Activated naive CD8-positive, alpha-beta T cell treated with anti-CD3 and anti-CD28 coated beads, Interleukin-2, amount 10 ng/mL, durations not matched to agents 7 days and 5 days (primary cell): Measurements from ENCODE around the gene AKR1C4. TPM values are rescaled to one million over a fixed set of nuclear protein-coding genes. Genes with fewer than 3 reads are reported as not detected.

ENCODE experiments used
- ATAC-seq: fragments of 150-1000 bp; cut with Tn5 transposase; one replicate; pipeline ENCODE4 v1.10.0; 2021; ENCODE audit warnings: low read depth, moderate library complexity
- POLR2A ChIA-PET: fragments of 350-600 bp; sonication (Branson Sonifier 250); formaldehyde crosslinking; loops from one replicate; lab custom pipeline; 2021; ENCODE audit warnings: antibody characterized with exemption; lab: Charles Lee
- DNase-seq: peaks from one replicate; pipeline ENCODE4 v3.0.0; 2021
- H3K27ac Mint-ChIP-seq: one replicate; pipeline ENCODE4 v1.8.0; 2022; ENCODE audit warnings: mild to moderate bottlenecking, mixed read lengths
- H3K27me3 Mint-ChIP-seq: one replicate; pipeline ENCODE4 v1.8.0; 2022; ENCODE audit warnings: mild to moderate bottlenecking, moderate library complexity, mixed read lengths
- H3K36me3 Mint-ChIP-seq: one replicate; pipeline ENCODE4 v1.8.0; 2021; ENCODE audit warnings: mild to moderate bottlenecking, mixed read lengths
- H3K4me1 Mint-ChIP-seq: one replicate; pipeline ENCODE4 v1.8.0; 2021; ENCODE audit warnings: mixed read lengths
- H3K4me3 Mint-ChIP-seq: one replicate; pipeline ENCODE4 v1.8.0; 2022; ENCODE audit warnings: mild to moderate bottlenecking, moderate library complexity, mixed read lengths
- H3K9me3 Mint-ChIP-seq: one replicate; pipeline ENCODE4 v1.8.0; 2021; ENCODE audit warnings: mixed read lengths
- total RNA-seq, 2 experiments: library from RNA; stranded (reverse); gene quantifications; one replicate each; pipeline ENCODE4 v1.2.3, GENCODE V29; 2021

Gene AKR1C4
- total RNA-seq, 2 experiments from 2014 or later = not detected

DNA sequence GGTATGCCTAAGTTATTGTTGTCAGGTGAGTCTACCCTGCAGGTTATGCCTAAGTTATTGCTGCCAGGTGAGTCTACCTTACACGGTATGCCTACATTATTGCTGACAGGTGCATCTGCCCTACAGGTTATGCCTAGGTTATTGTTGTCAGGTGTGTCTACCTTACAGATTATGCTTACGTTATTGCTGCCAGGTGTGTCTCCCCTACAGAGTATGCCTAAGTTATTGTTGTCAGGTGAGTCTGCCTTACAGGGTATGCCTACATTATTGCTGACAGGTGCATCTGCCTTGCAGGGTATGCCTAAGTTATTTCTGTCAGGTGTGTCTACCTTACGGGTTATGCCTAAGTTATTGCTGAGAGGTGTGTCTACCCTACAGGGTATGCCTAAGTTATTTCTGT is 64.2 kb downstream of the AKR1C4 start:
- Mint-ChIP-seq H3K36me3 (peaks cover 6% of the 10 kb centered on the region), H3K4me1 (no peaks in the 10 kb centered on the region), H3K27ac (no peak overlapping the region), H3K9me3 (peaks cover 8% of the 10 kb centered on the region), H3K4me3 (no peak overlapping the region), H3K27me3 (peaks cover 10% of the 10 kb centered on the region)
- POLR2A ChIA-PET = no interaction called here
- ATAC-seq = no peak
- no peak for DNase-seq

DNA sequence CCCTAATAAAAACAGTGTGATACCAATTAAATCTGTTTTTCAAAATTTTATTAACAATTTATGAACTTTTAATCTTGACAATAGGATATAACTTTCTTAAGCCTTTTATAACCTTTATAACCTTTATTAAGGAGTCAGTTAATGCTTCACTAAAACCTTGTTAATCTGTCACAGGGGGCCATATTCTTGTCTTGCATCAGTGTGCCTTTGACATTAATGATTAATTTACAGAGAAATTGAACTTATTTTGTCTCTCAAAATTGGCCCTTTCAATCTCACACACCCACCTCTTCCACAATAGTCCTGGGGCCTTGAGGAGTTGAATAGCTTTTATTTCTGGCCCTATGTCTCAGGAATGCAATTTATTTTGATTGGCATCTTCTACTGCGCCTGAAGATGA is 68.5 kb downstream of the AKR1C4 start:
- Mint-ChIP-seq H3K4me1 (no peaks in the 10 kb centered on the region), H3K27me3 (peaks cover 7% of the 10 kb centered on the region), H3K4me3 (no peak overlapping the region), H3K27ac (no peak overlapping the region), H3K9me3 (peaks cover 10% of the 10 kb centered on the region), H3K36me3 (peaks cover 9% of the 10 kb centered on the region)
- no peak for ATAC-seq
- DNase-seq = no peak
- POLR2A ChIA-PET = no interaction called here

DNA sequence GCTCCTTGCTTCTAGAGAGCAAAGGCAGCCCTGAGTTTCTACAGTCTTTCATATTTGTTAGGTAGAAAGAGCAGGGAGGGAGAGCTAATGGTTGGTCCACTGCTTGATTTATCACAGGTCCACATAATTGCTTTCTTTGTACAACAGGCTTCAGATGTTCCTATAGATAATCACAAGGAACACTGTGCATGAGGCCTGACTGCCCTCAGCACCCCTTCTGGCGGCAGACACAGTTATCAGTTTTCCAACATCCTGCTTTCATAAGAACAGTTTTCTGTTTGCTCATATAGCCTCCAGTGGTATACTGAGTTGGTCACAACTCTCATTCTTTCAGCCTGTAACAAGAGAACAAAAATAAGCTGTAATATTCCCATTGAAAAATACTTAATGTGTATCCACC is 69.7 kb downstream of the AKR1C4 start:
- DNase-seq (no peak), ATAC-seq (no peak)
- Mint-ChIP-seq H3K36me3 (peaks cover 12% of the 10 kb centered on the region), H3K4me3 (no peak overlapping the region), H3K27me3 (peaks cover 7% of the 10 kb centered on the region), H3K27ac (no peak overlapping the region), H3K9me3 (peaks cover 8% of the 10 kb centered on the region), H3K4me1 (no peaks in the 10 kb centered on the region)
- POLR2A ChIA-PET = no interaction called here

- no peak for DNase-seq
Measured at GRCh38 chr10:5266804-5267203, 70.2 kb downstream of the AKR1C4 start.

GRCh38 chr10:5268234-5268633 is 71.6 kb downstream of the AKR1C4 start:
- Mint-ChIP-seq H3K27me3 (peaks cover 6% of the 10 kb centered on the region), H3K4me1 (peaks cover 11% of the 10 kb centered on the region), H3K9me3 (peaks cover 4% of the 10 kb centered on the region), H3K4me3 (no peak overlapping the region), H3K27ac (no peak overlapping the region), H3K36me3 (peaks cover 12% of the 10 kb centered on the region)
- POLR2A ChIA-PET = no interaction called here
- DNase-seq (no peak), ATAC-seq (no peak)

More at GRCh38 chr10:5266804-5267203, 70.2 kb downstream of the AKR1C4 start:
- H3K27me3 Mint-ChIP-seq = peaks cover 6% of the 10 kb centered on the region
- peaks cover 12% of the 10 kb centered on the region for H3K36me3 Mint-ChIP-seq
- ATAC-seq = no peak
- POLR2A ChIA-PET = no interaction called here
- H3K4me1 Mint-ChIP-seq = no peaks in the 10 kb centered on the region
- peaks cover 6% of the 10 kb centered on the region for H3K9me3 Mint-ChIP-seq
- H3K27ac Mint-ChIP-seq = no peak overlapping the region
- H3K4me3 Mint-ChIP-seq = no peak overlapping the region

Other genes with a start within 250 kb of the AKR1C4 start
- gene AKR1C1, start 233.4 kb upstream of the AKR1C4 start, total RNA-seq = 1 to 10 TPM; 1.0 to 1.1 TPM
- not detected for gene AKR1C2, start 193.0 kb upstream of the AKR1C4 start, total RNA-seq
- 1 to 10 TPM; 1.8 to 2.0 TPM for gene AKR1C3, start 102.4 kb upstream of the AKR1C4 start, total RNA-seq
- under 1 TPM in 1 of 2 experiments, not detected in 1; 0.48 TPM for gene AKR1C8, start 11.7 kb upstream of the AKR1C4 start, total RNA-seq
- not detected for gene UCN3, start 168.1 kb downstream of the AKR1C4 start, total RNA-seq
- gene TUBAL3, start 208.0 kb downstream of the AKR1C4 start, total RNA-seq = not detected
- 10 to 100 TPM; 20.3 to 22.7 TPM for gene NET1, start 215.7 kb downstream of the AKR1C4 start, total RNA-seq